Smooth muscle cell (in vitro differentiated cells): ENCODE data around the gene DNAH3. TPM values are rescaled to one million over a fixed set of nuclear protein-coding genes. Genes with fewer than 3 reads are reported as not detected.

Experiments used
- DNase-seq: peaks from one replicate; lab custom pipeline; 2025; ENCODE audit not compliant: unreplicated experiment; lab: John Stamatoyannopoulos, UW
- H2AFZ ChIP-seq: fragments of 200-600 bp; sonication (generic); 2 replicates; pipeline ENCODE4 v1.6.0; 2016; ENCODE audit warnings: antibody characterized with exemption, low read depth, mild to moderate bottlenecking
- H3F3A ChIP-seq: fragments of 200-600 bp; sonication (generic); 2 replicates; pipeline ENCODE4 v1.6.0; 2017; ENCODE audit warnings: antibody characterized with exemption, low read depth
- H3K27ac ChIP-seq: fragments of 200-600 bp; sonication (generic); 2 replicates; pipeline ENCODE4 v1.5.1; 2016; ENCODE audit warnings: low read depth, mild to moderate bottlenecking
- H3K27me3 ChIP-seq: fragments of 200-600 bp; sonication (generic); 2 replicates; pipeline ENCODE4 v1.6.1; 2016; ENCODE audit warnings: low read depth, mild to moderate bottlenecking
- H3K36me3 ChIP-seq: fragments of 200-600 bp; sonication (generic); 2 replicates; pipeline ENCODE4 v1.5.1; 2016; ENCODE audit warnings: low read depth
- H3K4me1 ChIP-seq: fragments of 200-600 bp; sonication (generic); 2 replicates; pipeline ENCODE4 v1.5.1; 2016; ENCODE audit warnings: low read depth
- H3K4me2 ChIP-seq: fragments of 200-600 bp; sonication (generic); 2 replicates; pipeline ENCODE4 v1.6.0; 2016; ENCODE audit warnings: mild to moderate bottlenecking
- H3K4me3 ChIP-seq: fragments of 200-600 bp; sonication (generic); 2 replicates; pipeline ENCODE4 v1.5.1; 2016; ENCODE audit warnings: mild to moderate bottlenecking
- H3K79me2 ChIP-seq: fragments of 200-600 bp; sonication (generic); 2 replicates; pipeline ENCODE4 v1.6.0; 2016; ENCODE audit warnings: low read depth, mild to moderate bottlenecking
- H3K9ac ChIP-seq: fragments of 200-600 bp; sonication (generic); 2 replicates; pipeline ENCODE4 v1.6.0; 2016; ENCODE audit warnings: low read depth
- H3K9me3 ChIP-seq: fragments of 200-600 bp; sonication (generic); replicated peaks from 2 replicates; pipeline ENCODE4 v1.5.1; 2016; ENCODE audit warnings: low read depth
- H4K20me1 ChIP-seq: fragments of 200-600 bp; sonication (generic); 2 replicates; pipeline ENCODE4 v1.6.0; 2016; ENCODE audit warnings: low read depth
- CTCF ChIP-seq: fragments of 200-600 bp; sonication (generic); IDR thresholded peaks from 2 replicates; pipeline ENCODE4 v1.5.1; 2017; ENCODE audit warnings: borderline replicate concordance, mild to moderate bottlenecking, antibody characterized with exemption; ENCODE audit not compliant: insufficient read depth, poor library complexity, severe bottlenecking
- WGBS: methylation state at CpG from one replicate; pipeline ENCODE4 v1.1.7; 2016; ENCODE audit warnings: low lambda C conversion rate; 5-methylcytosine and 5-hydroxymethylcytosine counted together
- polyA plus RNA-seq: library from polyadenylated mRNA; unstranded; fragments of >200 nt; fragmentation: Nextera tagmentation; extraction: Ambion mirVana; gene quantifications from 2 replicates; pipeline ENCODE4 v1.2.1, GENCODE V29; 2016
- total RNA-seq: library from RNA; depleted of rRNA; stranded (reverse); fragments of >200 nt; gene quantifications from 2 replicates; pipeline ENCODE4 v1.2.3, GENCODE V29; 2014

Gene DNAH3
- total and polyA plus RNA-seq, 2 experiments from 2014 or later, result not detected

GRCh38 chr16:20920091-20920490 is 230.6 kb downstream of the DNAH3 start:
- Histone ChIP-seq H3K9me3 (no peaks in the 10 kb centered on the region), H3K4me2 (no peak overlapping the region), H3K9ac (no peak overlapping the region), H3K4me3 (no peak overlapping the region), H3K27me3 (no peaks in the 10 kb centered on the region), H3K36me3 (no peaks in the 10 kb centered on the region), H3K4me1 (peaks cover 10% of the 10 kb centered on the region), H3F3A (no peaks in the 10 kb centered on the region), H4K20me1 (no peaks in the 10 kb centered on the region), H3K79me2 (no peaks in the 10 kb centered on the region), H3K27ac (no peak overlapping the region), H2AFZ (no peak overlapping the region)
- no peak for DNase-seq
- whole genome bisulfite sequencing, result 91% methylated on average over 5 of the region's 5 CpGs
- TF ChIP-seq CTCF, result no peak

GRCh38 chr16:20918486-20919239 is 232.0 kb downstream of the DNAH3 start:
- H2AFZ ChIP-seq, result peak overlapping the region; percentile 31
- peaks cover 13% of the 10 kb centered on the region for H3K4me1 ChIP-seq
- H3K27ac ChIP-seq, result peak overlapping the region; percentile 69
- TF ChIP-seq CTCF, result no peak
- H3K36me3 ChIP-seq, result no peaks in the 10 kb centered on the region
- no peaks in the 10 kb centered on the region for H3K9me3 ChIP-seq
- no peaks in the 10 kb centered on the region for H3F3A ChIP-seq
- no peaks in the 10 kb centered on the region for H3K27me3 ChIP-seq
- no peaks in the 10 kb centered on the region for H4K20me1 ChIP-seq
- peak overlapping the region; percentile 65 for H3K4me2 ChIP-seq
- H3K4me3 ChIP-seq, result no peak overlapping the region
- H3K9ac ChIP-seq, result no peak overlapping the region
- no peaks in the 10 kb centered on the region for H3K79me2 ChIP-seq
- DNase-seq, result no peak
- WGBS, result 54% methylated on average over 4 of the region's 4 CpGs

GRCh38 chr16:20916942-20917341 is 233.7 kb downstream of the DNAH3 start:
- H3K4me1 ChIP-seq, result peaks cover 18% of the 10 kb centered on the region
- 96% methylated on average over 4 of the region's 4 CpGs for WGBS
- no peak for TF ChIP-seq CTCF
- no peaks in the 10 kb centered on the region for H3K36me3 ChIP-seq
- DNase-seq, result no peak
- H3K9me3 ChIP-seq, result no peaks in the 10 kb centered on the region
- no peaks in the 10 kb centered on the region for H3F3A ChIP-seq
- H3K27ac ChIP-seq, result no peak overlapping the region
- no peaks in the 10 kb centered on the region for H4K20me1 ChIP-seq
- H3K9ac ChIP-seq, result no peak overlapping the region
- H3K4me3 ChIP-seq, result no peak overlapping the region
- no peaks in the 10 kb centered on the region for H3K79me2 ChIP-seq
- no peak overlapping the region for H2AFZ ChIP-seq
- H3K27me3 ChIP-seq, result no peaks in the 10 kb centered on the region
- H3K4me2 ChIP-seq, result no peak overlapping the region

- Histone ChIP-seq H3K4me2 (no peak overlapping the region), H3K27ac (no peak overlapping the region), H3K9ac (no peak overlapping the region), H3K4me1 (peaks cover 22% of the 10 kb centered on the region), H3K27me3 (no peaks in the 10 kb centered on the region), H4K20me1 (no peaks in the 10 kb centered on the region), H3K79me2 (no peaks in the 10 kb centered on the region), H2AFZ (no peak overlapping the region), H3K9me3 (no peaks in the 10 kb centered on the region), H3F3A (no peaks in the 10 kb centered on the region), H3K36me3 (no peaks in the 10 kb centered on the region), H3K4me3 (no peak overlapping the region)
- 96% methylated on average over 10 of the region's 10 CpGs for WGBS
- no peak for TF ChIP-seq CTCF
- DNase-seq, result no peak
Measured at GRCh38 chr16:20916289-20916688, 234.4 kb downstream of the DNAH3 start.
